K562 (cell line): ENCODE results near the gene MEOX2. TPM values are rescaled to one million over a fixed set of nuclear protein-coding genes. Genes with fewer than 3 reads are reported as not detected.

ENCODE experiments used
- ATAC-seq: fragments of 200-7000 bp; cut with Tn5 transposase; 3 replicates; pipeline ENCODE4 v1.9.1; 2020; ENCODE audit warnings: moderate library complexity
- BruUV-seq: library from RNA; stranded (reverse); fragments of 400-500 nt; replicated peaks from 2 replicates; lab custom pipeline; 2021; lab: Mats Ljungman, UMichigan
- CTCF ChIA-PET: fragments of 300-600 bp; formaldehyde crosslinking; extraction: SDS; loops from one replicate; lab custom pipeline; 2021; ENCODE audit warnings: low intra/inter-chr PET ratio; lab: Yijun Ruan, JAX
- POLR2A ChIA-PET: fragments of 300-600, 350-650 bp; sonication (Branson Sonifier 250); formaldehyde crosslinking; extraction: SDS; loops from one replicate; lab custom pipeline; 2021; ENCODE audit warnings: antibody characterized with exemption, inconsistent platforms; lab: Yijun Ruan, JAX
- DNase-seq, 4 experiments: peaks; one replicate each; pipeline versions ENCODE4 v3.0.0 to v3.0.0-alpha.2; 2011 to 2018; ENCODE audit warnings: low spot score in 3 of 4, mixed read lengths in 3 of 4; ENCODE audit errors: extremely low read depth in 1 of 4
- FAIRE-seq: peaks from 2 replicates; lab custom pipeline; 2011; peaks lifted over from hg19 to GRCh38; lab: Jason Lieb, UNC
- H2AFZ ChIP-seq: 2 replicates; pipeline ENCODE4 v1.6.0; 2011; ENCODE audit warnings: low read depth, low read length, control low read depth, inconsistent platforms
- H3K27ac ChIP-seq: fragments of 200-600 bp; 3 replicates; pipeline ENCODE4 v1.8.0; 2011; ENCODE audit warnings: low read depth, mild to moderate bottlenecking, control low read depth, inconsistent platforms, low read length, moderate library complexity, mixed read lengths; ENCODE audit errors: extremely low read depth
- H3K27me3 ChIP-seq, 2 experiments: fragments of 300-600 bp in 1 of 2; 2 replicates in 1 of 2; 3 replicates in 1 of 2; pipeline versions ENCODE4 v1.6.0 to v1.8.0; 2011; ENCODE audit warnings: inconsistent platforms in 2 of 2, low read length in 2 of 2, mild to moderate bottlenecking in 1 of 2, mixed read lengths in 1 of 2, moderate library complexity in 1 of 2; ENCODE audit not compliant: control insufficient read depth in 2 of 2, insufficient read depth in 2 of 2
- H3K36me3 ChIP-seq: fragments of 300-600 bp; 3 replicates; pipeline ENCODE4 v1.8.0; 2011; ENCODE audit warnings: mild to moderate bottlenecking, low read length, inconsistent platforms; ENCODE audit not compliant: control insufficient read depth, insufficient read depth
- H3K4me1 ChIP-seq, 2 experiments: fragments of 200-600 bp in 1 of 2; replicated peaks in 1 of 2; 2 replicates in 1 of 2; 3 replicates in 1 of 2; pipeline versions ENCODE4 v1.5.1 to v1.8.0; 2011; ENCODE audit warnings: inconsistent platforms in 2 of 2, low read length in 2 of 2, mild to moderate bottlenecking in 1 of 2, mixed read lengths in 1 of 2, moderate library complexity in 1 of 2; ENCODE audit not compliant: control insufficient read depth in 2 of 2, insufficient read depth in 2 of 2
- H3K4me2 ChIP-seq: 2 replicates; pipeline ENCODE4 v1.6.1; 2011; ENCODE audit warnings: low read length, control low read depth, inconsistent platforms, mixed read lengths; ENCODE audit not compliant: insufficient read depth
- H3K4me3 ChIP-seq: fragments of 200-600 bp; sonication (generic), shearing (Covaris generic); 2 replicates; pipeline ENCODE4 v1.5.1; 2016; ENCODE audit warnings: control low read depth, inconsistent platforms
- H3K79me2 ChIP-seq: fragments of 200-600 bp; 3 replicates; pipeline ENCODE4 v1.8.0; 2011; ENCODE audit warnings: low read length, inconsistent platforms; ENCODE audit not compliant: control insufficient read depth, insufficient read depth
- H3K9ac ChIP-seq, 2 experiments: 2 replicates each; pipeline versions ENCODE4 v1.6.0 to v1.6.1; 2011; ENCODE audit warnings: low read depth in 2 of 2, low read length in 2 of 2, control low read depth in 1 of 2, inconsistent platforms in 1 of 2, mild to moderate bottlenecking in 1 of 2, mixed read lengths in 1 of 2; ENCODE audit not compliant: insufficient read depth in 1 of 2
- H3K9me1 ChIP-seq: one replicate; pipeline ENCODE4 v1.6.0; 2011; ENCODE audit warnings: inconsistent platforms, mild to moderate bottlenecking, low read length, moderate library complexity; ENCODE audit not compliant: control insufficient read depth, insufficient read depth
- H3K9me3 ChIP-seq: replicated peaks from 2 replicates; pipeline ENCODE4 v1.5.1; 2011; ENCODE audit warnings: low read depth, low read length, inconsistent platforms; ENCODE audit not compliant: control insufficient read depth, insufficient read depth
- H4K20me1 ChIP-seq: replicated peaks from 2 replicates; pipeline ENCODE4 v1.6.1; 2011; ENCODE audit warnings: low read length, inconsistent platforms, mixed read lengths; ENCODE audit not compliant: control insufficient read depth, insufficient read depth
- BACH1 ChIP-seq: fragments of 200-800 bp; sonication (Bioruptor generic); IDR thresholded peaks from 2 replicates; pipeline ENCODE4 v1.6.1; 2016; ENCODE audit warnings: missing genetic modification characterization, missing compliant biosample characterization
- CEBPB ChIP-seq: fragments of 450-650 bp; IDR thresholded peaks from 2 replicates; pipeline ENCODE4 v1.6.1; 2016; ENCODE audit warnings: missing genetic modification characterization, missing compliant biosample characterization
- DMBX1 ChIP-seq: fragments of 250-450 bp; sonication (Bioruptor Pico); IDR thresholded peaks from 2 replicates; pipeline ENCODE4 v1.8.0; 2022; ENCODE audit warnings: inconsistent platforms, mild to moderate bottlenecking, moderate library complexity, borderline replicate concordance
- GATAD2A ChIP-seq: fragments of 450-650 bp; IDR thresholded peaks from 2 replicates; pipeline ENCODE4 v1.6.1; 2017
- GTF2E2 ChIP-seq: fragments of 200-800 bp; sonication (Bioruptor generic); IDR thresholded peaks from 2 replicates; pipeline ENCODE4 v1.6.1; 2016; ENCODE audit warnings: missing genetic modification characterization, missing compliant biosample characterization
- KAT7 ChIP-seq: sonication (generic); formaldehyde crosslinking; IDR thresholded peaks from 2 replicates; pipeline ENCODE4 v1.8.0; 2022; ENCODE audit warnings: missing genetic modification reagents, mild to moderate bottlenecking, borderline replicate concordance
- RBM17 ChIP-seq: fragments of 200-400 bp; formaldehyde crosslinking; IDR thresholded peaks from 2 replicates; pipeline ENCODE4 v1.6.1; 2017; ENCODE audit warnings: low read depth, mild to moderate bottlenecking, low read length, borderline replicate concordance
- SAFB ChIP-seq: fragments of 200-400 bp; formaldehyde crosslinking; IDR thresholded peaks from 2 replicates; pipeline ENCODE4 v1.6.1; 2017; ENCODE audit warnings: low read depth, low read length, borderline replicate concordance
- SRSF3 ChIP-seq: fragments of 200-400 bp; formaldehyde crosslinking; IDR thresholded peaks from 2 replicates; pipeline ENCODE4 v1.6.1; 2016; ENCODE audit warnings: mild to moderate bottlenecking, low read length, moderate library complexity; ENCODE audit not compliant: insufficient read depth
- TEAD1 ChIP-seq, 2 experiments: fragments of 450-650 bp in 1 of 2; sonication (generic) in 1 of 2; formaldehyde crosslinking; IDR thresholded peaks; 2 replicates each; pipeline versions ENCODE4 v1.4.0 to v1.8.0; 2020 to 2022; ENCODE audit warnings: mild to moderate bottlenecking in 2 of 2, missing genetic modification reagents in 1 of 2
- ZNF124 ChIP-seq: sonication (generic); formaldehyde crosslinking; IDR thresholded peaks from 2 replicates; pipeline ENCODE4 v1.8.1; 2022; ENCODE audit warnings: missing genetic modification reagents
- ZNF695 ChIP-seq: fragments of 450-650 bp; formaldehyde crosslinking; IDR thresholded peaks from 2 replicates; pipeline ENCODE4 v1.4.0; 2020; ENCODE audit warnings: mild to moderate bottlenecking, moderate library complexity
- WGBS: fragments of 100-300 bp; shearing (Covaris generic); methylation state at CpG from one replicate; pipeline ENCODE4 v1.1.6; 2016; ENCODE audit warnings: low coverage, mixed read lengths; ENCODE audit not compliant: insufficient coverage; ENCODE audit errors: missing lambda C conversion rate; 5-methylcytosine and 5-hydroxymethylcytosine counted together
- in situ Hi-C: fragments of 300-500 bp; cut with MboI; formaldehyde crosslinking; loops from 4 replicates; pipeline ENCODE4 v1.15.0; 2018; ENCODE audit warnings: inconsistent platforms, mixed read lengths
- intact Hi-C: fragments of 100-400 bp; cut with micrococcal nuclease; formaldehyde crosslinking; loops from 2 replicates; pipeline ENCODE4 v1.14.2; 2022
- polyA plus RNA-seq, 8 experiments: library from polyadenylated mRNA; depleted of rRNA in 4 of 8; stranded (reverse) in 5 of 8; unstranded in 3 of 8; fragments of >200 nt; fragmentation: Nextera tagmentation in 2 of 8; fragmentation: Illumina TruSeq in 1 of 8; extraction: Ambion mirVana in 2 of 8; extraction: Trizol in 1 of 8; gene quantifications; 2 replicates each; pipeline versions ENCODE4 v1.2.1 to v1.2.3, GENCODE V29; 2011 to 2014; ENCODE audit warnings: inconsistent platforms in 1 of 8, missing spikeins in 1 of 8
- total RNA-seq, 7 experiments: library from RNA; depleted of rRNA in 6 of 7; stranded (reverse); fragments of >200 nt in 6 of 7; fragmentation: Illumina TruSeq in 2 of 7; extraction: Trizol in 2 of 7; gene quantifications; 2 replicates each; pipeline versions ENCODE4 v1.2.1 to v1.2.3, GENCODE V29; 2011 to 2021; ENCODE audit warnings: low replicate concordance in 1 of 7
- TF ChIP-seq, protein P1 (sequence below): fragments of 250-450 bp; sonication (Bioruptor Pico); IDR thresholded peaks from 2 replicates; pipeline ENCODE4 v1.4.0; 2020

Gene MEOX2
- total and polyA plus RNA-seq, 9 of the 15 experiments (the other 6 are each of a cell fraction or from before 2014, with no cell fraction given) = not detected

DNA sequence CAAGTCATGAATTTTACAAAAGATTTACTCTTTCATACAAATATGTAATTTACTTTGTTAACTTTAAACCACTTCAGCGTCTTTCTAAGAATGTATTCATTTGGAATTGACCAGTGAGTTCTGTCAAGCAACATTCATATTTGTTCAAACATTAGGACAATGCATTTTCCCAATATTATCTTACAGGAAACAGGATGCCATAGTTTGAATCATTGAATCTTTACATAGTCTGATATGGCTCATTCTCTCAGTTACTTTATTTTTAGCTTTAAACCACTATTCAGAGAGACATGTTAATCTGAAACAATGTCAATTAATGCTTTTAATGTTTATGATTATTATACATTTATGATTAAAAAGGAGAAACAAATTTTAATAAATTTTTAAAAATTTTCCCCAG, 21.1 kb upstream of the MEOX2 start:
- CTCF ChIA-PET = no interaction called here
- H3K27me3 ChIP-seq = no peaks in the 10 kb centered on the region
- no TSS peak for BruUV-seq
- intact Hi-C loops (no loop called here), in situ Hi-C loops (no loop called here)
- no peak overlapping the region for H3K4me3 ChIP-seq
- no peaks in the 10 kb centered on the region for H4K20me1 ChIP-seq
- H3K79me2 ChIP-seq = no peaks in the 10 kb centered on the region
- POLR2A ChIA-PET = no interaction called here
- TF ChIP-seq SRSF3 (no peak), BACH1 (tag) (no peak), GATAD2A (no peak), DMBX1 (CRISPR knock-in tag) (no peak), SAFB (no peak), RBM17 (no peak), ZNF124 (CRISPR knock-in tag) (no peak), CEBPB (no peak)
- TF ChIP-seq, all 486 proteins: peak for 0
- 0% methylated on average over 1 of the region's 1 CpG for WGBS
- ATAC-seq = no peak
- FAIRE-seq = no peak
- Histone ChIP-seq H3K27ac (no peak overlapping the region), H3K9me3 (no peaks in the 10 kb centered on the region), H2AFZ (no peak overlapping the region), H3K9me1 (no peaks in the 10 kb centered on the region), H3K4me1 (no peaks in the 10 kb centered on the region), H3K36me3 (no peaks in the 10 kb centered on the region), H3K4me2 (no peak overlapping the region), H3K9ac (no peak overlapping the region)
- no peak for DNase-seq

DNA sequence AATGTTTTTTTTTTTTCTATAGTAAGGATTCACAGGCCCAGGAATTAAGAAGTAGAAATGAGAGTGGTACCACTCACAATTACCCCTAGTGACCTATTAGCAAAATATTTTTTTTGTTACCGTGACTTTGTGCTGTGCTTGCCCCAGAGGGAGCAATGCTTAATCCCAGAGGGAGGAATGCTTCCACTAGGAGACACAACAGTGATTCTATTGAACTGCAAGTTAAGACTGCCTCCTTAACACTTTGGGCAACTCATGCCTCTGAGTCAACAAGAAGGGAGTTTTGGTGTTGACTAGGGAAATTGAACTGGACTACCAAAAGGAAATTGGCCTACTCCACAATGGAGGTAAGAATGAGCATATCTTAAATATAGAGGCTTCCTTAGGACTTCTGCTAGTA, 17.2 kb upstream of the MEOX2 start:
- FAIRE-seq (no peak), DNase-seq (no peak), ATAC-seq (no peak)
- BruUV-seq = no TSS peak
- Histone ChIP-seq H4K20me1 (no peaks in the 10 kb centered on the region), H3K9ac (no peak overlapping the region), H3K27me3 (no peaks in the 10 kb centered on the region), H3K27ac (no peak overlapping the region), H3K9me3 (no peaks in the 10 kb centered on the region), H2AFZ (no peak overlapping the region), H3K9me1 (no peaks in the 10 kb centered on the region), H3K4me3 (no peak overlapping the region), H3K4me1 (no peaks in the 10 kb centered on the region), H3K36me3 (no peaks in the 10 kb centered on the region), H3K4me2 (no peak overlapping the region), H3K79me2 (no peaks in the 10 kb centered on the region)
- WGBS = 0% methylated on average over 1 of the region's 1 CpG
- CTCF ChIA-PET = no interaction called here
- intact Hi-C loops = no loop called here
- POLR2A ChIA-PET = no interaction called here
- TF ChIP-seq TEAD1 (CRISPR knock-in tag; IDR thresholded peaks at IDR 0.05) (no peak), KAT7 (no peak), ZNF695 (no peak), GTF2E2 (tag) (no peak)
- TF ChIP-seq, protein P1, sequence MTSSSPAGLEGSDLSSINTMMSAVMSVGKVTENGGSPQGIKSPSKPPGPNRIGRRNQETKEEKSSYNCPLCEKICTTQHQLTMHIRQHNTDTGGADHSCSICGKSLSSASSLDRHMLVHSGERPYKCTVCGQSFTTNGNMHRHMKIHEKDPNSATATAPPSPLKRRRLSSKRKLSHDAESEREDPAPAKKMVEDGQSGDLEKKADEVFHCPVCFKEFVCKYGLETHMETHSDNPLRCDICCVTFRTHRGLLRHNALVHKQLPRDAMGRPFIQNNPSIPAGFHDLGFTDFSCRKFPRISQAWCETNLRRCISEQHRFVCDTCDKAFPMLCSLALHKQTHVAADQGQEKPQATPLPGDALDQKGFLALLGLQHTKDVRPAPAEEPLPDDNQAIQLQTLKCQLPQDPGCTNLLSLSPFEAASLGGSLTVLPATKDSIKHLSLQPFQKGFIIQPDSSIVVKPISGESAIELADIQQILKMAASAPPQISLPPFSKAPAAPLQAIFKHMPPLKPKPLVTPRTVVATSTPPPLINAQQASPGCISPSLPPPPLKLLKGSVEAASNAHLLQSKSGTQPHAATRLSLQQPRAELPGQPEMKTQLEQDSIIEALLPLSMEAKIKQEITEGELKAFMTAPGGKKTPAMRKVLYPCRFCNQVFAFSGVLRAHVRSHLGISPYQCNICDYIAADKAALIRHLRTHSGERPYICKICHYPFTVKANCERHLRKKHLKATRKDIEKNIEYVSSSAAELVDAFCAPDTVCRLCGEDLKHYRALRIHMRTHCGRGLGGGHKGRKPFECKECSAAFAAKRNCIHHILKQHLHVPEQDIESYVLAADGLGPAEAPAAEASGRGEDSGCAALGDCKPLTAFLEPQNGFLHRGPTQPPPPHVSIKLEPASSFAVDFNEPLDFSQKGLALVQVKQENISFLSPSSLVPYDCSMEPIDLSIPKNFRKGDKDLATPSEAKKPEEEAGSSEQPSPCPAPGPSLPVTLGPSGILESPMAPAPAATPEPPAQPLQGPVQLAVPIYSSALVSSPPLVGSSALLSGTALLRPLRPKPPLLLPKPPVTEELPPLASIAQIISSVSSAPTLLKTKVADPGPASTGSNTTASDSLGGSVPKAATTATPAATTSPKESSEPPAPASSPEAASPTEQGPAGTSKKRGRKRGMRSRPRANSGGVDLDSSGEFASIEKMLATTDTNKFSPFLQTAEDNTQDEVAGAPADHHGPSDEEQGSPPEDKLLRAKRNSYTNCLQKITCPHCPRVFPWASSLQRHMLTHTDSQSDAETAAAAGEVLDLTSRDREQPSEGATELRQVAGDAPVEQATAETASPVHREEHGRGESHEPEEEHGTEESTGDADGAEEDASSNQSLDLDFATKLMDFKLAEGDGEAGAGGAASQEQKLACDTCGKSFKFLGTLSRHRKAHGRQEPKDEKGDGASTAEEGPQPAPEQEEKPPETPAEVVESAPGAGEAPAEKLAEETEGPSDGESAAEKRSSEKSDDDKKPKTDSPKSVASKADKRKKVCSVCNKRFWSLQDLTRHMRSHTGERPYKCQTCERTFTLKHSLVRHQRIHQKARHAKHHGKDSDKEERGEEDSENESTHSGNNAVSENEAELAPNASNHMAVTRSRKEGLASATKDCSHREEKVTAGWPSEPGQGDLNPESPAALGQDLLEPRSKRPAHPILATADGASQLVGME (CRISPR knock-in tag) = no peak
- in situ Hi-C loops = no loop called here
